ENCODE measurements around the gene ZGPAT. TPM values are rescaled to one million over a fixed set of nuclear protein-coding genes. Genes with fewer than 3 reads are reported as not detected.

The ZGPAT gene, protein sequence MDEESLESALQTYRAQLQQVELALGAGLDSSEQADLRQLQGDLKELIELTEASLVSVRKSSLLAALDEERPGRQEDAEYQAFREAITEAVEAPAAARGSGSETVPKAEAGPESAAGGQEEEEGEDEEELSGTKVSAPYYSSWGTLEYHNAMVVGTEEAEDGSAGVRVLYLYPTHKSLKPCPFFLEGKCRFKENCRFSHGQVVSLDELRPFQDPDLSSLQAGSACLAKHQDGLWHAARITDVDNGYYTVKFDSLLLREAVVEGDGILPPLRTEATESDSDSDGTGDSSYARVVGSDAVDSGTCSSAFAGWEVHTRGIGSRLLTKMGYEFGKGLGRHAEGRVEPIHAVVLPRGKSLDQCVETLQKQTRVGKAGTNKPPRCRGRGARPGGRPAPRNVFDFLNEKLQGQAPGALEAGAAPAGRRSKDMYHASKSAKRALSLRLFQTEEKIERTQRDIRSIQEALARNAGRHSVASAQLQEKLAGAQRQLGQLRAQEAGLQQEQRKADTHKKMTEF
- total RNA-seq = 10 to 100 TPM; 13.9 to 20.0 (median 16.6) TPM

DNA sequence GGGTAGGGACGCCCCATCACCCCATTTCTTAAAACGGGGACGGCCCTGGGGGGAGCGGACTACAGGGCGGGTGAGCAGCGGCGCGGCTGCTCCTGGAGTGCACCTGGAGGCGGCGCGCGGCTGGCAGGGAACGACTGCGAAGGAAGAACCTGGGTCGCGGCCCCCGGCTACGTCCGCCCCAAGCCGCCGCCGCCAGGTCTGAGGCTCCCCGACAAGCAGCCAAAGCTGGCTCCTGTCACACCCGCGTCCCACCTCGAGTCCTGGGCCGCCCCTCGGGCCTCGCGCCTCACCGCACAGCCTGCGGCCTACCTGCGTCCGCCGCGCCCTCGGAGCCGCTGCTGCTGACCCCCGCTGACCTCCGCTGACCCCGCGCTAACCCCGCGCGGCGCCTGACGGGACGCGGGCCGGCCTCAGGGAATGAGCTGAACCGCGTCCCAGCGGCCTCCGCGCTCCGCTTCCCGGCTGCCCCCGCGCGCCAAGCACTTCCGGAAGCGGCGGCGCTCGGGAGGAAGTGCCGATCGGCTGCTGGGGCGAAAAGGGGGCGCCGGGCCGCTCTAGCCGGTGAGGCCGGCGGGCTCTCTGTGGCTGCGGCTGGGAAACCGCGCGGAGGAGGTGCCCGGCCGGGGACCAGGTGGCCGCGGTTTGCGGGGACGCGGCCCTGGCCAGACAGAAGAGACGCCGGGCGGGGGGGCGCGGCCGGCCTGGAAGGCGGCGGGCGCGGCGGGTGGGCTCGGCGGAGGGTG, at the start of gene ZGPAT, which contains the start of gene ARFRP1:
ZGPAT (plus strand) TSS at position 482 of the 743 bp plus-strand sequence. CDS start 542 bp downstream, outside the sequence.
ARFRP1 (minus strand) TSS at position 419 of the 743 bp plus-strand sequence. CDS start 885 bp downstream, outside the sequence.
- TF ChIP-seq, protein P1, sequence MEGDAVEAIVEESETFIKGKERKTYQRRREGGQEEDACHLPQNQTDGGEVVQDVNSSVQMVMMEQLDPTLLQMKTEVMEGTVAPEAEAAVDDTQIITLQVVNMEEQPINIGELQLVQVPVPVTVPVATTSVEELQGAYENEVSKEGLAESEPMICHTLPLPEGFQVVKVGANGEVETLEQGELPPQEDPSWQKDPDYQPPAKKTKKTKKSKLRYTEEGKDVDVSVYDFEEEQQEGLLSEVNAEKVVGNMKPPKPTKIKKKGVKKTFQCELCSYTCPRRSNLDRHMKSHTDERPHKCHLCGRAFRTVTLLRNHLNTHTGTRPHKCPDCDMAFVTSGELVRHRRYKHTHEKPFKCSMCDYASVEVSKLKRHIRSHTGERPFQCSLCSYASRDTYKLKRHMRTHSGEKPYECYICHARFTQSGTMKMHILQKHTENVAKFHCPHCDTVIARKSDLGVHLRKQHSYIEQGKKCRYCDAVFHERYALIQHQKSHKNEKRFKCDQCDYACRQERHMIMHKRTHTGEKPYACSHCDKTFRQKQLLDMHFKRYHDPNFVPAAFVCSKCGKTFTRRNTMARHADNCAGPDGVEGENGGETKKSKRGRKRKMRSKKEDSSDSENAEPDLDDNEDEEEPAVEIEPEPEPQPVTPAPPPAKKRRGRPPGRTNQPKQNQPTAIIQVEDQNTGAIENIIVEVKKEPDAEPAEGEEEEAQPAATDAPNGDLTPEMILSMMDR (IDR thresholded peaks at IDR 0.05; ENCODE audit: low read depth) = no peak

DNA sequence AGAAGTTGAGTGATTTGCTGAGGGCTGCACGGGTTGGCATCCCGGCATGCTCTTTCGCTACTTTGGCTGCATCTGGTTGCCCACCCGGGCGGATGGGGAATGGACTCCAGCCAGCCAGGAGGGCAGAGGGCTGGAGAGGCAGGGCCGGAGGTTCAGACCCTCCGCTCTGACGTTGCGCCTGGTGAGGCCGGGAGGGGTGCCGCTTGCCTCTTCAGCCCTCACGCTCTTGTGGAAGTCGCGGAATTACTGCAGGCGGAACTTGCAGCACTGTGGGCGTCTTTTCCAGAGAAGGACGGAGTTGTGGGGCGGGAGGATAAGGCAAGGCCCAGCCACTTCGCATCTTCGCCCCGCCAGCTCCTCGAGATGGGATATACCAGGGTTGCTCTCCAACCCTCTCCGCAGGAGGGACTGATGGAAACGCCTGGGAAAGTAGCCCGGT, 49.1 kb upstream of the ZGPAT start:
- TF ChIP-seq, protein P1 (IDR thresholded peaks at IDR 0.05; ENCODE audit: low read depth) = no peak

DNA sequence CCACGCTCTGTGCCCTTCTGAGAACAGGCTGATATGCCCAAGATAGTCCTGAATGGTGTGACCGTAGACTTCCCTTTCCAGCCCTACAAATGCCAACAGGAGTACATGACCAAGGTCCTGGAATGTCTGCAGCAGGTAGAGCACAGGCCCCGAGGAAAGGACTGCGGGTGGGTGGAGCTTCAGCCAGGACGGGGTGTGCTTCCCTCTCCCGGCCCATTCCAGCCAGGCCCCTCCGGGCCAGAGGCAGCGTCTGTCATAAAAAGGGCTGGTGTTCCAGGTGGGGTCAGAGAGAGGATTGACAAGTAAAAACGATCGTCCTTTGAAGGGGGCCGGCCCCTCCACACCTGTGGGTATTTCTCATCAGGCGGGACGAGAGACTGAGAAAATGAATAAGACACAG, 48.5 kb upstream of the ZGPAT start:
- TF ChIP-seq, protein P1 (IDR thresholded peaks at IDR 0.05; ENCODE audit: low read depth) = no peak

DNA sequence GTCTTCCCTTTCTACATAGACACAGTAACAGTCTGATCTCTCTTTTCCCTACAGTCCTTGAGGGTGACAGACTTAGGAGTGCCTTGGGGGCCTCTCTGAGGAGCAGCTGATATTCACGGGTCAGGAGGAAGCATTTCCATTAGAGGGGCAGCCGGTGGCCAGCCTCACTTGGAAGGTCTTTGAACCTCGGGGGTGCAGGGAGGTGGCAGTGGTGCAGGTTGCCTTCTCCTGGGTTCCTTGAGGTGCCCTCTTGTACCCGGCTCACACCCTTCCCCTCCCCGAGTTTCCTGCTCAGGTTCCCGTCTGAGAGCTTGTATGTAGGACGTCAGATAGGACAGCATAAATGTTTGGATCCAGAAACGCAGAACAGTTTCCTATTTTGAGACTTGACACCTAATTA, 47.2 kb upstream of the ZGPAT start:
- TF ChIP-seq, protein P1 (IDR thresholded peaks at IDR 0.05; ENCODE audit: low read depth) = no peak

DNA sequence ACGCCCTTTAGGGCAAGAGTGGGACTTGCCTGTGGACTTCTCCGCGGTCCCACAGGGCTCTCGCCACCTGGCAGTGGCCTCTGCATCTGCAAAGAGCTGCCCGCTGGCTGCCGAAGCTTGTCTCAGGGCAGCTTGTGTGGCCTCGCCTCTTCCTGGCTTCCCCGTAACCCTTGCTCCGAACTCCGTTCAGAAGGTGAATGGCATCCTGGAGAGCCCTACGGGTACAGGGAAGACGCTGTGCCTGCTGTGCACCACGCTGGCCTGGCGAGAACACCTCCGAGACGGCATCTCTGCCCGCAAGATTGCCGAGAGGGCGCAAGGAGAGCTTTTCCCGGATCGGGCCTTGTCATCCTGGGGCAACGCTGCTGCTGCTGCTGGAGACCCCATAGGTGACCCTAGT, 46.7 kb upstream of the ZGPAT start:
- TF ChIP-seq, protein P1 (IDR thresholded peaks at IDR 0.05; ENCODE audit: low read depth) = no peak

DNA sequence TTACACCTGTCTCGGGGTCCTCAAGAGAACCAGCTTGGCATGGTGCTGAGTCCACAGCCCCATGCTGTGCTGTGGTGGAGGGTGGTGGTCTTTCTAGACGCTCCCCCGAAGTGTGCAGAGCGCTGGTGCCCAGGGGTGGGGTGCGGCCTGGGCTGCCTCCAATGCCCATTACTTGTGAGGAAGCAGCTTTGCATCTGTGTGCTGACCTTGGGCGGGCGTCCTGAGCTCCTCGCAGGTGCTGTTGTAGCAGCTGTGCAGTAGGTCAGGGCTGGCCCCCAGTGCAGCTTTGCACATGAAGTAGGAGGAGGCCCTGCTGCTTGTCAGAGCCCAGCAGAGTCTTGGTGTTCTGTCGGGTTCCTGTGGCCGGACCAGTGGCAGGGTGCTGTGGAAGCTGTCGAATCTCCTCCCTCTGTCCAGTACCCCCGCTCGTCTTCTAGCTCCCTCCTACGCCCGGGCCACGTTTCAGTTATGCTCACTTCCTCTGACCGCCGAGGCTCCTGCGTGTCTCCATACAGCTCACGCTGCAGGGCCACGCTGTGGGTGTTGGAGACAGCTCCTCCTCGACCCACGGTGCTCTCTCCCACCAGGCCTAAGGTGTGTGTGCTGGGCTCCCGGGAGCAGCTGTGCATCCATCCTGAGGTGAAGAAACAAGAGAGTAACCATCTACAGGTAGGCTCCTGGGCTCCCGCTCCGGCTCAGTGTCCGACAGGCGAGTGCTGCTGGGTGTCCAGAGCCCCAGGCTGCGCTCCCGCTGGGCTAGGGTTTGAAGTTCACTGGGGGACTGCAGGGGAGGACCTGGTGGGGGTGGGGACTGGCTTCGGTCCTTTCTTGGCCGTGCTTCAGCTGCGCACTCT, 45.7 kb upstream of the ZGPAT start:
- TF ChIP-seq, protein P1 (IDR thresholded peaks at IDR 0.05; ENCODE audit: low read depth) = no peak
